Left colon (tissue), 2 donors: ENCODE measurements around the gene MITF. TPM values are rescaled to one million over a fixed set of nuclear protein-coding genes. Genes with fewer than 3 reads are reported as not detected.
"Not testable (repeated sequence)": the region's sequence is repeated elsewhere in the genome, so short reads cannot be mapped to it uniquely, and the experiment has no call there.

Experiments used
- ATAC-seq: fragments of 200-7000 bp; cut with Tn5 transposase; one replicate; pipeline ENCODE4 v1.9.1; 2020; ENCODE audit warnings: mild to moderate bottlenecking, moderate library complexity
- DNase-seq, 2 donors: peaks; one replicate each; pipeline ENCODE4 v3.0.0-alpha.2; 2020
- intact Hi-C, 2 donors: fragments of 100-400 bp; cut with DNase I in 1 of 2; cut with micrococcal nuclease in 1 of 2; formaldehyde crosslinking; loops; one replicate each; pipeline versions ENCODE4 v1.11.2 to v1.14.0; 2022; cut with DNase I, micrococcal nuclease
- total RNA-seq, 2 donors: library from RNA; stranded (reverse); fragmentation: NEBNext Ultra II Directional; extraction: Animal tissue kit (Norgen Biotek cat#: 25700); gene quantifications; one replicate each; pipeline ENCODE4 v1.2.1, GENCODE V29; 2021
- donor health status: DM: no; HTN: no; CAD: no.
- donor health status: DM: yes; HTN: yes; CAD: no.

MITF gene
- total RNA-seq, 2 donors from 2014 or later = 3.6 to 9.3 TPM

DNA sequence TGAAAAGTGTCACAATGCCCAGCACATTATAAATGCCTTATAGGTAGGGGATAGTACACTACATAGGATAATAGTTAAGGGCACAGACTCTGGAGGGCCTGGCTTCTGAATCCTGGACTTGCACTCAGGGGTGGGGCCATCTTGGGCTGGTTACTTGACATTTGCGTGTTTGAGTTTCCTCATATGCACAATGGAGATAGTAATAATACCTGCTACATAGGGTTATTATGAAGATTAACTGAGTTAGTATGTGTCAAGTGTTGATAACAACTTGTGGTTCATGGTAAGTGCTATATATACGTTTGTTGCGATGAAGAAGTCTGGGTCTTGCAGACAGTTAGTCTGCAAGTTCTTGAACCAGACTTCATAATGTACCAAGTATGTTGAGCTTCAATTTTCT lies 37.0 kb downstream of the MITF start:
- intact Hi-C loops = no loop called here
- DNase-seq = no peak
- no peak for ATAC-seq

DNA sequence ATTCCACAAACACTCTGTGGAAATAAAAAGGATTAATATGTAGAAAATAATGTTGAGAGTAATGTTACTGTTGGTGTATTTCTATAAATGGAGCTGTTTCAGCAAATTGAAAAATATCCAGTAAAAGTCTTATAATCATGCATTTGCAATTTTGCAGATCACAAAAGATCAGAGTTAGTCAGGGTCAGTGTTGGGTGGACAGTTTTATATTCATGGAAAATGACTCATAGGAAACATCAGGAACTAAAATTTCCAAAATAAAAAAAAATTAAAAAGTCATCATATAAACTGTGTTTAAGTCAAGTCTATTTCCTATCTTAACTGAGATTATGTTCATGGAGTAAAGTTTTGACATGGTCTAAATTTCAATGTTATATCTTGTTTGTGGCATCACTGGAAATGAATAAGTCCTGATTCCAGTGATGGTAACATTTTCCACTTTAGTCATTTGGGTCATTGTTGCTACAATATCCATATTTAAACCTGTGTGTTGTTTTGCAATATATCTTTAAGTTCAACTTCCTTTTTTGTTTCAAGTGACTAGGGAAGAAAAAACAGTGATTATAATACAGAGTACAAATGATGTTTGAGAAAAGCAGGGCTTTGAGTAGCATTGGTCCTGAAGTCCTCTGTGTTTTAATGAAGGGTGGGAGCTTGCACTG lies 37.8 kb downstream of the MITF start:
- no peak for ATAC-seq
- no peak for DNase-seq
- intact Hi-C loops = no loop called here

- DNase-seq = no peak
- intact Hi-C loops = no loop called here
- no peak for ATAC-seq
Observed at GRCh38 chr3:69777582-69777967, 38.3 kb downstream of the MITF start.

GRCh38 chr3:69781593-69781992 lies 42.3 kb downstream of the MITF start:
- ATAC-seq (no peak), DNase-seq (no peak)
- intact Hi-C loops = no loop called here

DNA sequence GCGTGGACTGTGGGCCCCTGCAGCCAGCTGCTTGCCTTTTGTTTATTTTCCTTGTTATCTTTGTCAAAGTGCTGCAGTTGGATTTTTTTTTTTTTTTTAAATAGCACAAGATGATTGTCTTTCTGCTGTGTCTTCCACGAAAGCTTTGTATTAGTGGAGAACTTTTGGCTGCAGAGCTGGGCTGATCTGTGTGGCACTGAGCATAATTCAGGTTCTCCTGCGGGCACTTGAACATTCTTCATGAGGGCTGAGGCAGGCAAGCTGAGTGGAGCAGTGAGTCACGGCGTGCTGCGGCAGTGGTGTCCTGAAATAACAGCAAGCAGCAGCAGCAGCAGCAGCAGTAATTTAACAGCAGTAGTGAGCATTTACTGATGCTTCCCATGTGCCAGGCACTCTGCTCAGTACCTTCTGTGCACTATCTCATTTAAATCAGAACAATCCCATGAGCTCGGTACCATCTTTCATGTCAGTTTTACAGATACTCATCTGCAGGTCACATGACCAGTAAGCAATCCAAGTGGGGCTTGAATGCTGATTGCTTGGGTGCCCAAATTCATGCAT lies 45.8 kb downstream of the MITF start:
- ATAC-seq = no peak
- DNase-seq = peak; percentile 20 to 67
- intact Hi-C loops = loop anchor here in 1 of 2 donors (5.0 kb wide), 1 partner anchor 157 kb away; no protein-coding TSS in a partner anchor

DNA sequence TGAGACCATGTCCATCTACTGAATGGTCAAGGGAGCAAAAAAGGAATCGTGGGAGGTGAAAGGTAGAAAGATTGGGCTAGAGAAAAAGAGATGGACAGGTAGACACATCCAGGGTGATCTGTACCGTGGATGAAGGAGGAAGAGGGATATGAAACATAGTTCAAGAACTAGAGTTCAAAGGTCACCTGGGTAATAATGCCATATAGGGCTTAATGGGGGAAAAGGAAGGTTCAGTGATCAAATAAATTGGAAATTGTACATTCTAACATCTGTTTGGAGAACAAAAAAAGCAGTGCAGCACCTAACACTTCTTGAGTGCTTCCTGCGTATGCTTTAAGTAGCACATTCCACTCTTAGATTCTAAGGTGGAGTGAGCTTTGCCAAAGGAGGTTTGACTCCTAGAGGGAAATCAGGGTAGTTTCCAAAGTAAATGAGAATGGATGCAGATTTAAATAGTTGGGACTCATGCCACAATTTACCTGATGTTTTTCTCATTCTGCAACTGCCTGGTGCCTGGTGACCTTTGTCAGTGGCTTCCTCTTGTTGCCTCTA lies 46.6 kb downstream of the MITF start:
- intact Hi-C loops = loop anchor here in 1 of 2 donors (5.0 kb wide), 1 partner anchor 156 kb away; no protein-coding TSS in a partner anchor
- no peak for ATAC-seq
- DNase-seq = no peak

DNA sequence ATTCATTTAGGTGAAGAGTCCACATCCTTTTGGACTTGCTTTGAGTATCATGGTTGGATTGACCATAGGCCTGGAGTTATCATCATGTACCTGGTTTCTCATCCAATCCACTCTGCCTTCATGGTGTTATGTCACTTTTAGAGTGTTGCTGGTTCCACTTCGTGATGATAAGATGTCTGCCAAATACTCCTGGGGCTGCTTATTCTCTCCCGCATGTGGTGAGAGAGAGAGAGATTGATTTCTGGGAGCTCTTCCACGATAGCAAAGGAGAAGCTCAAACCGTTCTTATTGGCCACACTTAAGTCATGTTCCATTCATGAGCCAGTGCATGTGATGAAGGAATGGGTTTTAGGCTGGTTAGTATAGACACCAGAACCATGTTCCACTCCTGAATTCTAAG lies 47.6 kb downstream of the MITF start:
- intact Hi-C loops = loop anchor here in 1 of 2 donors (5.0 kb wide), 1 partner anchor 155 kb away; no protein-coding TSS in a partner anchor
- DNase-seq (no peak), ATAC-seq (no peak)

- no peak for ATAC-seq
- no peak for DNase-seq
- intact Hi-C loops = loop anchor here in 1 of 2 donors (5.0 kb wide), 1 partner anchor 155 kb away; no protein-coding TSS in a partner anchor
Observed at GRCh38 chr3:69787436-69788168, 48.3 kb downstream of the MITF start.

DNA sequence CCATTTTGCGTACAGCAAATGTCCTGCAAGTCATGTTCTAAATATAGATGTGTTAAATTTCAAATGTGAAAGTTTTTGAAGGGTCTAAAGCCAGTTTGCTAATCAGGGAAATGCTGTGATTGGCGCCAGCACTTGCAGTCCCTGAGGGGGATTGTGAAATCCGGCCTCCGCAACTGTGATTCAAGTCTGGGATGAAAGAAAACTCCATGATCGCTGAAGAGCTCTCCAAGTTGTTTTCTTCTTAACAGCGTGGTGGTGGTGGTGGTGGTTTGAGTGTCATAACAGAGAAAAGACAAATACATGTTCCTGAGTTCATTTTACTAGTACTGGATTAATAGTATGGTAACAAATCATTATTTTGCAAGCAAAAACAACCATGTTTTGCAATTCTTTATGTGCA lies 51.8 kb downstream of the MITF start:
- intact Hi-C loops = no loop called here
- DNase-seq (peak; percentile 16 to 41), ATAC-seq (no peak)

DNA sequence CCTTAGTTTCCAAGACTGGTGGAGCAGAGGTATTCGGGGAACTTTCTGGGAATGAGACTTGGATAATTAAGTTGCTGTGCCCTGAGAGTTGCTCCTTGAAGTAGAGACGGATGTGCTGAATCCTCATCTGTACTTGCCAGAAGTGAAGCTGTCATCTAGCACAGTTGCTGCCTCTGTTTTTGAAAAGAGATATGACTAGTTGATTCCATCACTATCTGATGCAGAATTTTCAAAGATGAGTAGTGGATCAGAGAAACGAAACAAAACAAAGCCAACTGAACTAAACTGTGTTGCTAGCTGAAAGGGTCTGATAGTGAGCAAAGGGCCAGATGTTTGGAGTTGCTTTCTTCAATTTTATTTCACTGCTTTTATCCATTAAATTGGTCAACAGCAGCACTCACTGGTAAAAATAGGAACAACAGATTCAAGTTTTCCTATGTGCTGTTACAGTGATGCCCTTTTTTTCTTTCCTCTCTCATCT lies 52.7 kb downstream of the MITF start:
- intact Hi-C loops = loop anchor here in 1 of 2 donors (2.0 kb wide), 1 partner anchor 101 kb away; no protein-coding TSS in a partner anchor
- ATAC-seq (no peak), DNase-seq (no peak)

DNA sequence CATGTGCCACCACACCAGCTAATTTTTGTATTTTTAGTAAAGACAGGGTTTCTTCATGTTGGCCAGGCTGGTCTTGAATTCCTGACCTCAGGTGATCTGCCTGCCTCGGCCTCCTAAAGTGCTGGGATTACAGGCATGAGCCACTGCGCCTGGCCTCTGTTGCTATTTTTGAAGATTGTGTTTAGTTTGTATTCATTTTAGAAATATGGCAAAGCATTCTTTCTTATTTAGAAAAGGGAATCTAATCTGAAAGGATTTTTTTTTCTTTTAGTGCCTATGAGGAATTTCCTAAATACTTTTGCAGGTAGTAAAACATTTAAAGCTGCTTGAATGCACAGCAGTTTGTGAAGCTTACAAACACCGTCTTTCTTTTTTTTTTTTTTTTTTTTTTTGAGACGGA lies 56.9 kb downstream of the MITF start:
- intact Hi-C loops, ATAC-seq, DNase-seq: not testable (repeated sequence)

- no peak for ATAC-seq
- DNase-seq = no peak
- intact Hi-C loops = no loop called here
Observed at GRCh38 chr3:69803681-69804270, 64.5 kb downstream of the MITF start.

GRCh38 chr3:69805491-69805890 lies 66.2 kb downstream of the MITF start:
- DNase-seq (no peak), ATAC-seq (no peak)
- intact Hi-C loops = no loop called here

DNA sequence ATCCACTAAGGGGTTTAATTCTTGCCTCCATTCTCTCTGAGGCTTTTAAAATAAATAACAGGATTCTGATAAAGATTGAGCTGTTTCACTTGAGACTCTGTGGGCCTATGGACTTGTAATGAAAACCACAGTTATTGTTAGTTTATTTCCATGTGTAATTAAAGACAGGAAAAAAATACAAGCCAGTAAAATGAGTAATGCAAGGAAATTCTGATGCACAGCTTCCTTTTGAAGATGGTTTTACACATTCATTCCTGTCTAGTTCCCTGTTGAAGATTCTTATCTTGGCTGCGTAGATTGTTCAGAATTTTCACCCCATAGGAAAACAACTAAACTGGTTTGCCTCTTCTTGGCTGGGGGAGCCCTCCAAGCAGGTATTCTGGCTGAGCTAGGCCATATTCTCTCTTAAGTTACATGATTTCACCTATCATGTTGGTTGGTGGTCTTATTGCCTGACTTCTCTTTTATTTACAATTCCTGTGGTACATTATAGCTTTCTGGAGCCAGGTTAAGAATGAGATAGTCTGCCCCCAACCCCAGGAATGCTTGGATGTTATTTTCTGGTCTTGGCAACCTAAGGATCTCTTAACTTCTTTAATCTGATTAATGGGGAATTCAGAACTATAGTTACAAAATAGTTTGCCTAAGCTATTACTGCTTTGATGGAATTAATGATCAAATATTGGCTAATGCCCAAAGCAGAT lies 67.6 kb downstream of the MITF start:
- ATAC-seq (no peak), DNase-seq (no peak)
- intact Hi-C loops = no loop called here

- intact Hi-C loops = no loop called here
- DNase-seq = no peak
- ATAC-seq = no peak
Observed at GRCh38 chr3:69807674-69808073, 68.4 kb downstream of the MITF start.

DNA sequence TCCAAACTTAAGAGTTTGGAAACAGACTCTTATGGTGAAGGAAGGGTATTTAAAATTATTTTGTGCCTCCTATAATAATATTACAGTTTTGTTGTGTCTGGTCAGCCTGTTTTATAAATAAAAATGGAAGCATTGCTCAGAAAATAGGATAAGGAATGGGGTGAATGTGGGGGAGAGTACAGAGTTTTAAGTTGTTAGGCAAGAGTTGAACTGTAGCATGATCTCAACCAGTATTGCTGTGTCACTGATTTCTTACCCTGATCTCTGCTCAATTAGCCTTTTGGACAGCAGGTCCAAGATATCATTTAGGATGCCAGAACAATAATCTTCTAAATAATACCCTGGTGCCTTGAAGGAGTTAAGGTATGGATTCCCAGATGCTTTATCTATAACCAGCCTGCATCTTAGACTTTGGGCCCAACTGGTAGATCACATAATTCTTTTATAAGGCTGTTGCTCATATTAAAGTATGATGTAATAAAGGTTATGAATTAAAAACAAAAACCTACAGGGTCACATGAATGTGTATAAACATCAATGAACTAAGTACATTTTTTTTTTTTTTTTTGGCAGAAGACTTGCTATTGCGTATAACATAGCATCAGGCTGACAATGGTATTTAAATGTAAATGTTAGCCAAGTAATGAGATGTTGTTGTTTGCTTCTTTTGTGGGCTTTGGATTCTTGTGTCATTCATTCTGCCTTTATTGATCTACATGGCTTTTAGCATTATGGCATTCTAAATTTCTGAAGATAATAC lies 70.0 kb downstream of the MITF start:
- no peak for ATAC-seq
- DNase-seq = no peak
- intact Hi-C loops = no loop called here

DNA sequence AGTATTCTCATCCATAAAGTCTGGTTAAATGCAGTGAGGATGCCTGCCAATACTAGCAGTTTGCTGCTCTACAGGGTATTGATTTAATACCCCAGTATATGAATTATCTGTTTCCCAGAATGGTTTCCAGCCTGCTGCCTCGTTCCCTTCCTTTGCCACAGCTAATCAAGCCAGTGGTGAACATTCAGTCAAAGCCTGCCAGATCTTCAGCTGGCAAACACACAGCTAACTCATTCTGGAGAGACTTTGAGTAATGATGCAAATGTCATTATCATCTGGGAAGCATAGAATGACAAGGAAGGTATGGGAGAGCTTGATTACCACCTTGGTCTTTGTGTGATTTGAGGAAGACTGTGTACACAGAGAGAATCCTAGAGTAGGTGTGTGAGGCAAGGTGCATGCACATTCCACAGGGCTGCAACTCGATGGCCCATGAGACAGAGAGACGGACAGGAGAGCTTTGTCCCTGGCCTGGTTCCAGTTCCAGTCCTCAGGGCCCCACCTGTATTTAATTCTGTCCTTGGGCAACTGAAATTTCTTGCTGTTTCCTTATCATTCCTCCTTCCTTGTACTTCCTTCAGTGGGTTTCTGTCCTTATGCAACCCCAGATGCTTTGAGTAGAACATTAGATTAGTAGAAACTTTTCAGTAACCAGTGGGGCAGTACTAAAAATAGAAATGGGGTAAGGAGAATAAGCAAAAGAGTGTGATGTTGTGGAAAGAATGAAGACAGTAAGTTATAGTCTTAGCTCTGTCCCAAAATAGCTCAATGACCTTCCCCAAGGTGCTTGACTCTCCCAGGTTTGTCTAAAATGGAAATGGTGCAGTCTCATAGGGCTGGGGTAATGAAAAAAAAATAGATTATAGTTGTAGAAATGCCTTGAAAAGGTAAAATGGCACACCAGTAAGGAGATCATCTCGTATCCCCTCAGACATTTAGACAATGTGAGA lies 72.5 kb downstream of the MITF start:
- peak; percentile 72 for ATAC-seq
- peak; percentile 12 to 38 for DNase-seq
- intact Hi-C loops = no loop called here
